Tibial nerve (tissue), 4 donors: Measurements from ENCODE around the gene EXD2. TPM values are rescaled to one million over a fixed set of nuclear protein-coding genes. Genes with fewer than 3 reads are reported as not detected.

Experiments used
- DNase-seq, 2 donors: peaks; one replicate each; pipeline ENCODE4 v3.0.0-alpha.2; 2019; ENCODE audit warnings: low spot score in 2 of 2
- H3K27ac ChIP-seq, 4 donors: fragments of 200-600 bp; sonication (generic) in 3 of 4; one replicate each; pipeline ENCODE4 v1.5.1; 2017 to 2019; ENCODE audit warnings: mild to moderate bottlenecking in 1 of 4
- H3K27me3 ChIP-seq, 2 donors: fragments of 200-600 bp; sonication (generic) in 1 of 2; one replicate each; pipeline versions ENCODE4 v1.5.1 to v1.6.0; 2017 to 2019
- H3K36me3 ChIP-seq, 3 donors: fragments of 200-600 bp; sonication (generic); one replicate each; pipeline ENCODE4 v1.5.1; 2018 to 2019
- H3K4me1 ChIP-seq, 4 donors: fragments of 200-600 bp; sonication (generic) in 3 of 4; one replicate each; pipeline ENCODE4 v1.5.1; 2017 to 2019
- H3K4me3 ChIP-seq, 4 donors: fragments of 200-600 bp; sonication (generic) in 3 of 4; one replicate each; pipeline ENCODE4 v1.5.1; 2017 to 2019; ENCODE audit warnings: mild to moderate bottlenecking in 1 of 4, moderate library complexity in 1 of 4
- H3K9me3 ChIP-seq, 4 donors: fragments of 200-600 bp; sonication (generic) in 3 of 4; one replicate each; pipeline ENCODE4 v1.5.1; 2017 to 2019
- CTCF ChIP-seq, 5 experiments: fragments of 200-600 bp in 3 of 5; fragments of 450-650 bp in 2 of 5; sonication (generic) in 3 of 5; IDR thresholded peaks; one replicate each; pipeline ENCODE4 v1.5.1; 2016 to 2019; ENCODE audit warnings: antibody characterized with exemption in 5 of 5, mild to moderate bottlenecking in 3 of 5, moderate library complexity in 2 of 5
- EP300 ChIP-seq, 2 donors: sonication (generic); formaldehyde crosslinking; IDR thresholded peaks; one replicate each; pipeline ENCODE4 v1.6.1; 2017; ENCODE audit warnings: antibody characterized with exemption in 2 of 2, mild to moderate bottlenecking in 1 of 2
- POLR2A ChIP-seq, 2 donors: fragments of 450-650 bp; IDR thresholded peaks; one replicate each; pipeline ENCODE4 v1.6.1; 2017; ENCODE audit warnings: antibody characterized with exemption in 2 of 2, mild to moderate bottlenecking in 2 of 2, moderate library complexity in 2 of 2
- WGBS, 2 donors: methylation state at CpG; one replicate each; pipeline ENCODE4 v1.1.5; 2018; 5-methylcytosine and 5-hydroxymethylcytosine counted together
- total RNA-seq, 4 donors: library from RNA; depleted of rRNA; stranded (reverse); fragments of >200 nt; gene quantifications; one replicate each; pipeline ENCODE4 v1.1.0, GENCODE V29; 2016

The EXD2 gene
- total RNA-seq, 4 donors from 2014 or later, result 17.4 to 24.7 (median 20.9) TPM

- Histone ChIP-seq H3K27ac (no peak overlapping the region), H3K4me3 (no peak overlapping the region), H3K36me3 (no peaks in the 10 kb centered on the region), H3K27me3 (peaks cover 0 to 14% of the 10 kb centered on the region in 2 donors), H3K9me3 (no peaks in the 10 kb centered on the region), H3K4me1 (peaks cover 0 to 8% (median 0%) of the 10 kb centered on the region in 4 donors)
- 85 to 92% methylated on average over 4 of the region's 4 CpGs for WGBS, 2 donors
- no peak for DNase-seq
- TF ChIP-seq POLR2A (IDR thresholded peaks at IDR 0.05) (no peak), CTCF (IDR thresholded peaks at IDR 0.05) (no peak), EP300 (IDR thresholded peaks at IDR 0.05) (no peak)
Observed at GRCh38 chr14:69267492-69267891, 76.2 kb downstream of the EXD2 start.

DNA sequence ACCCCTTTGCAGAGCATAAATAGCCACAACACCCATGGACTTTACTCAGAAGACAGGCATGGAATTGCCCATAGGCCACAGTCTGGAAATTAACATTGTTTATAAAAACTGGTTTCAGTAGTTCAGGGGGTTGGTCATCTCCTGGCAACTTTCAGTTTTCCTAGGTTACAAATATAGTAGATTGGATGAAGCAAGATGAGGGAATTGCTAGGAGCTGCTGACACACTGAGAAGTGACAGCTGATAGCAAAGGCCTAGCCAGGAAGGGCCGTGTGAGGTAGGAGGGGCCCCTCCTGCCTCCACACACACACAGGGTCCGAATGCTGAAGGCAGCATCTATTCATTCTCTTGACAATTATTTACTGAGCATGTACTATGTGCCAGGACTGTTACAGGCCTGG is 76.9 kb downstream of the EXD2 start:
- peaks cover 0 to under 1% (median 0%) of the 10 kb centered on the region in 4 donors for H3K4me1 ChIP-seq
- TF ChIP-seq EP300 (IDR thresholded peaks at IDR 0.05), result no peak
- 47 to 70% methylated on average over 2 of the region's 2 CpGs for WGBS, 2 donors

GRCh38 chr14:69268763-69269162 is 77.5 kb downstream of the EXD2 start:
- H3K27me3 ChIP-seq, result peaks cover 0 to 2% of the 10 kb centered on the region in 2 donors
- no peak overlapping the region for H3K27ac ChIP-seq
- WGBS, 2 donors, result 59 to 74% methylated on average over 4 of the region's 4 CpGs
- no peaks in the 10 kb centered on the region for H3K9me3 ChIP-seq
- no peak overlapping the region for H3K4me3 ChIP-seq
- H3K4me1 ChIP-seq, result no peaks in the 10 kb centered on the region
- TF ChIP-seq POLR2A (IDR thresholded peaks at IDR 0.05), result no peak
- no peak for TF ChIP-seq EP300 (IDR thresholded peaks at IDR 0.05)
- no peak for TF ChIP-seq CTCF (IDR thresholded peaks at IDR 0.05)
- DNase-seq, result no peak
- H3K36me3 ChIP-seq, result no peaks in the 10 kb centered on the region

More for the DNA sequence above, 76.9 kb downstream of the EXD2 start:
- peaks cover 0 to 7% of the 10 kb centered on the region in 2 donors for H3K27me3 ChIP-seq
- H3K36me3 ChIP-seq, result no peaks in the 10 kb centered on the region
- DNase-seq, result no peak
- no peak overlapping the region for H3K4me3 ChIP-seq
- H3K27ac ChIP-seq, result no peak overlapping the region
- H3K9me3 ChIP-seq, result no peaks in the 10 kb centered on the region

GRCh38 chr14:69269381-69269780 is 78.1 kb downstream of the EXD2 start:
- H3K27ac ChIP-seq, result no peak overlapping the region
- whole genome bisulfite sequencing, 2 donors, result 90 to 92% methylated on average over 1 of the region's 1 CpG
- H3K4me1 ChIP-seq, result no peaks in the 10 kb centered on the region
- TF ChIP-seq POLR2A (IDR thresholded peaks at IDR 0.05), result no peak
- no peak for TF ChIP-seq EP300 (IDR thresholded peaks at IDR 0.05)
- TF ChIP-seq CTCF (IDR thresholded peaks at IDR 0.05), result no peak
- no peaks in the 10 kb centered on the region for H3K36me3 ChIP-seq
- no peaks in the 10 kb centered on the region for H3K9me3 ChIP-seq
- DNase-seq, result no peak
- H3K27me3 ChIP-seq, result no peaks in the 10 kb centered on the region
- no peak overlapping the region for H3K4me3 ChIP-seq

DNA sequence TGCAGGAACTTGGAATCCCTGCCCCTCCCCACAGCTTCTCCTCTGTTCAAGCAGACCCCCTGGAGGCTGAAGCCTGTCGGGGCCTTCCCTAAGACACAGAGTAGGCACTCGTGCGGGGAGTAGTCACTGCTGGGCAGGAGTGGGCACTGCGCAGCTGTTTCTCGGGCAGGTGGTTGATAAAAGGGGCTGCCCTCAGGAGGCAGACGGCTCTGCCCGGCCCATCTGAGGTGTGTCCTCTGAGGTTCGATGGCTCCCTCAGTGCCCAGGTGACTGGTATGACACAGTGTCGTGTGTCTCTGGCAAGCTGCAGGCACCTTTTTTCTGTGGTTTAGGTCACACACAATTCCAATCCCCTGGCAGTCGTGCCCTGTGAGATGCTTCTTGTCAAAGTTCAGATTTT is 78.8 kb downstream of the EXD2 start:
- TF ChIP-seq EP300 (IDR thresholded peaks at IDR 0.05), result no peak
- Histone ChIP-seq H3K4me3 (no peak overlapping the region), H3K9me3 (no peaks in the 10 kb centered on the region), H3K27ac (no peak overlapping the region), H3K4me1 (no peaks in the 10 kb centered on the region), H3K36me3 (no peaks in the 10 kb centered on the region), H3K27me3 (no peaks in the 10 kb centered on the region)
- WGBS, 2 donors, result 84 to 90% methylated on average over 9 to 10 of the region's 10 CpGs
- DNase-seq, result no peak

- no peaks in the 10 kb centered on the region for H3K36me3 ChIP-seq
- DNase-seq, result no peak
- no peak overlapping the region for H3K27ac ChIP-seq
- H3K4me3 ChIP-seq, result no peak overlapping the region
- no peaks in the 10 kb centered on the region for H3K27me3 ChIP-seq
- no peaks in the 10 kb centered on the region for H3K4me1 ChIP-seq
- no peaks in the 10 kb centered on the region for H3K9me3 ChIP-seq
- no peak for TF ChIP-seq POLR2A (IDR thresholded peaks at IDR 0.05)
- no peak for TF ChIP-seq CTCF (IDR thresholded peaks at IDR 0.05)
- no peak for TF ChIP-seq EP300 (IDR thresholded peaks at IDR 0.05)
- 81 to 84% methylated on average over 21 of the region's 21 CpGs for WGBS, 2 donors
Observed at GRCh38 chr14:69270795-69271708, 79.8 kb downstream of the EXD2 start.
